Cardiac muscle cell (in vitro differentiated cells and primary cell): ENCODE measurements around the gene CCDC120. TPM values are rescaled to one million over a fixed set of nuclear protein-coding genes. Genes with fewer than 3 reads are reported as not detected.

Experiments
- DNase-seq, 2 donors: peaks; one replicate each; pipeline versions ENCODE4 v3.0.0 to v3.0.0-alpha.2; 2010 to 2017; ENCODE audit warnings: low read depth in 1 of 2, low spot score in 1 of 2
- H3K27ac ChIP-seq: fragments of 200-600 bp; sonication (generic); 2 replicates; pipeline ENCODE4 v1.5.1; 2016
- H3K27me3 ChIP-seq: fragments of 200-600 bp; sonication (generic); 2 replicates; pipeline ENCODE4 v1.6.0; 2016; ENCODE audit warnings: control low read depth
- H3K36me3 ChIP-seq: fragments of 200-600 bp; sonication (generic); 2 replicates; pipeline ENCODE4 v1.5.1; 2016; ENCODE audit warnings: control low read depth
- H3K4me1 ChIP-seq: fragments of 200-600 bp; sonication (generic); 2 replicates; pipeline ENCODE4 v1.8.1; 2017; ENCODE audit warnings: low read depth, mild to moderate bottlenecking, mixed run types
- H3K4me3 ChIP-seq: fragments of 200-600 bp; sonication (generic); 2 replicates; pipeline ENCODE4 v1.5.1; 2016; ENCODE audit warnings: mild to moderate bottlenecking
- H3K9me3 ChIP-seq: fragments of 200-600 bp; sonication (generic); 2 replicates; pipeline ENCODE4 v1.5.1; 2017; ENCODE audit warnings: low read depth, mild to moderate bottlenecking, control low read depth
- polyA plus RNA-seq: library from polyadenylated mRNA; unstranded; fragments of >200 nt; fragmentation: Nextera tagmentation; extraction: Ambion mirVana; gene quantifications from 2 replicates; pipeline ENCODE4 v1.2.1, GENCODE V29; 2016
- total RNA-seq: library from RNA; depleted of rRNA; stranded (reverse); fragments of >200 nt; gene quantifications from 2 replicates; pipeline ENCODE4 v1.2.3, GENCODE V29; 2016
- TF ChIP-seq, protein P1 (sequence below): IDR thresholded peaks from 2 replicates; pipeline ENCODE4 v1.5.1; 2012; ENCODE audit warnings: low read depth, mild to moderate bottlenecking, low read length

CCDC120 gene
- total and polyA plus RNA-seq, 2 experiments from 2014 or later, result 5.4 to 7.8 TPM

DNA sequence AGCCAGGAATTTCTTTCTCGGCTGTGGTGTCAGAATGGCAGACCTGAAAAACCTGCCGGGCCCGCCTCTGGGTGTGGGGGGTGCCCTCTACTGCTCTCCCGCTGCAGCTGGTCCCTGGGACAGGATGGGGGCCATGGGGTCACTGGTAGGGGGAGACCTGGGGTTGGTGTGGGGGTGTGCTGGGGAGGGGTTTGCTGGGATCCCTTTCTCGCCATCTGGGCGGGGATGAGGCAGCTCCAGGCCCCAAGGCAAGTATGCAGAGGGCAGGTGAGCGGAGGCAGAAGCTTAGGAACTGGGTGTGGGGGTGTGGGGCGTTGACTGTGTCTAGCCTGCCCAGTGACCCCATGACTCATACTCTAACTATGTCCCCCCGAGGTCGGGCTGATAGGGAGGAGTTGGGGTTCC, 884 bp downstream of the CCDC120 start:
- no peaks in the 10 kb centered on the region for H3K27me3 ChIP-seq
- H3K4me3 ChIP-seq, result no peak overlapping the region
- no peaks in the 10 kb centered on the region for H3K36me3 ChIP-seq
- H3K27ac ChIP-seq, result no peak overlapping the region
- TF ChIP-seq, protein P1, sequence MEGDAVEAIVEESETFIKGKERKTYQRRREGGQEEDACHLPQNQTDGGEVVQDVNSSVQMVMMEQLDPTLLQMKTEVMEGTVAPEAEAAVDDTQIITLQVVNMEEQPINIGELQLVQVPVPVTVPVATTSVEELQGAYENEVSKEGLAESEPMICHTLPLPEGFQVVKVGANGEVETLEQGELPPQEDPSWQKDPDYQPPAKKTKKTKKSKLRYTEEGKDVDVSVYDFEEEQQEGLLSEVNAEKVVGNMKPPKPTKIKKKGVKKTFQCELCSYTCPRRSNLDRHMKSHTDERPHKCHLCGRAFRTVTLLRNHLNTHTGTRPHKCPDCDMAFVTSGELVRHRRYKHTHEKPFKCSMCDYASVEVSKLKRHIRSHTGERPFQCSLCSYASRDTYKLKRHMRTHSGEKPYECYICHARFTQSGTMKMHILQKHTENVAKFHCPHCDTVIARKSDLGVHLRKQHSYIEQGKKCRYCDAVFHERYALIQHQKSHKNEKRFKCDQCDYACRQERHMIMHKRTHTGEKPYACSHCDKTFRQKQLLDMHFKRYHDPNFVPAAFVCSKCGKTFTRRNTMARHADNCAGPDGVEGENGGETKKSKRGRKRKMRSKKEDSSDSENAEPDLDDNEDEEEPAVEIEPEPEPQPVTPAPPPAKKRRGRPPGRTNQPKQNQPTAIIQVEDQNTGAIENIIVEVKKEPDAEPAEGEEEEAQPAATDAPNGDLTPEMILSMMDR, result no peak
- DNase-seq, result no peak
- H3K9me3 ChIP-seq, result no peaks in the 10 kb centered on the region
- no peaks in the 10 kb centered on the region for H3K4me1 ChIP-seq

DNA sequence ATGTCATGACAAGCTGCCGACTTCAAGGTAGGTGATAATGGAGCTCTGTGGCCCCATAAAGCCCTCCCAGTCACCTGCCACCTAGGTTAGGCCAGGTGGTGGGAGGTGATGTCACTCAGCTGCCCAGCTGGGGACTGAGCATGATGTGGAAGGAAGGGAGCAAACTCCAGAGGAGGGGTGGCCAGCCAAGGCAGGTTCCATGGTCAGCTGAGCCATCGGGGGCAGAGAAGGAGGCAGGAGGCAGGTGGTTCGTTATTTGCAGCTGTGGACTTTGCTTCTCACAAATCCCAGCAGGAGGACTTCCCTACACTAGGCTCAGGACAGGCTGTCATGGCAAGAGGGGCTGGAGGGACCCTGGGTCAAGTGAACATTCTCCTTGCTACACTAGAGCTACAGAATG, 2.1 kb downstream of the CCDC120 start:
- Histone ChIP-seq H3K27ac (no peak overlapping the region), H3K36me3 (no peaks in the 10 kb centered on the region), H3K4me3 (no peak overlapping the region), H3K4me1 (no peaks in the 10 kb centered on the region), H3K27me3 (no peaks in the 10 kb centered on the region), H3K9me3 (no peaks in the 10 kb centered on the region)
- TF ChIP-seq, protein P1, result no peak
- no peak for DNase-seq

- DNase-seq, result no peak
- Histone ChIP-seq H3K36me3 (no peaks in the 10 kb centered on the region), H3K27me3 (no peaks in the 10 kb centered on the region), H3K4me1 (no peaks in the 10 kb centered on the region), H3K9me3 (no peaks in the 10 kb centered on the region), H3K27ac (no peak overlapping the region), H3K4me3 (no peak overlapping the region)
- TF ChIP-seq, protein P1, result no peak
These were observed 2.7 kb downstream of the CCDC120 start for GRCh38 chrX:49061490-49061889.

DNA sequence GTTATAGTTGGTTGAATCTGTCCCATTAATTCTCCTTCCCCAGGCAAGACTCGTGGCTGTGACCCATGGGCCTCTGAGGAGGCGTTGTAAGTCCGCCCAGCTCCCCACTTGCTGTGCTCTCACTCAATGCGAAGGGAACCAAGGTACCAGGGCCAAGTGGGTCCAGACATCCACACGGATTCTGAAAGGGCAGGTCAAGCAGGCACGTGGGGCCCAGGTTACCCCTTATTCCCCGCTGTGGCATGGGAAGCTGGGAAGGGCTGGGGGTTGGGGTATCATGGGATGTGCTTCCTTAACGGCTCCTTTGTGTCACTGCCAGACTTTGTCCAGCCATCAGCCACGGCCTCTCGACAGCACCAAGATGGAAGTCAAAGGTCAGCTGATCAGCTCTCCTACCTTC, 3.1 kb downstream of the CCDC120 start:
- Histone ChIP-seq H3K4me3 (no peak overlapping the region), H3K36me3 (no peaks in the 10 kb centered on the region), H3K9me3 (no peaks in the 10 kb centered on the region), H3K27ac (no peak overlapping the region), H3K27me3 (no peaks in the 10 kb centered on the region), H3K4me1 (no peaks in the 10 kb centered on the region)
- no peak for DNase-seq
- TF ChIP-seq, protein P1, result no peak

GRCh38 chrX:49063715-49064114, 4.9 kb downstream of the CCDC120 start:
- H3K4me1 ChIP-seq, result no peaks in the 10 kb centered on the region
- no peaks in the 10 kb centered on the region for H3K9me3 ChIP-seq
- no peak for DNase-seq
- H3K36me3 ChIP-seq, result no peaks in the 10 kb centered on the region
- H3K27me3 ChIP-seq, result no peaks in the 10 kb centered on the region
- no peak overlapping the region for H3K4me3 ChIP-seq
- no peak overlapping the region for H3K27ac ChIP-seq
- TF ChIP-seq, protein P1, result no peak

GRCh38 chrX:49064303-49064702, 5.5 kb downstream of the CCDC120 start:
- DNase-seq, result no peak
- no peak overlapping the region for H3K27ac ChIP-seq
- TF ChIP-seq, protein P1, result no peak

More at GRCh38 chrX:49064303-49064702, 5.5 kb downstream of the CCDC120 start:
- Histone ChIP-seq H3K27me3 (no peaks in the 10 kb centered on the region), H3K4me1 (no peaks in the 10 kb centered on the region), H3K9me3 (no peaks in the 10 kb centered on the region), H3K36me3 (no peaks in the 10 kb centered on the region), H3K4me3 (no peak overlapping the region)
